Gastroesophageal sphincter (tissue), 4 donors: ENCODE measurements around the gene DRC7. TPM values are rescaled to one million over a fixed set of nuclear protein-coding genes. Genes with fewer than 3 reads are reported as not detected.

Source experiments
- ATAC-seq: fragments of 150-250 bp; one replicate; pipeline ENCODE4 v1.9.1; 2016; ENCODE audit warnings: mild to moderate bottlenecking, moderate library complexity
- H3K27ac ChIP-seq, 4 donors: fragments of 200-600 bp; sonication (generic) in 3 of 4; 1 replicate in 3 of 4; 2 replicates in 1 of 4; pipeline ENCODE4 v1.5.1; 2016 to 2019
- H3K27me3 ChIP-seq: fragments of 200-600 bp; sonication (generic); one replicate; pipeline ENCODE4 v1.5.1; 2019
- H3K36me3 ChIP-seq, 2 donors: fragments of 200-600 bp; sonication (generic); one replicate each; pipeline ENCODE4 v1.5.1; 2019; ENCODE audit warnings: control low read depth in 1 of 2
- H3K4me1 ChIP-seq, 3 donors: fragments of 200-600 bp; sonication (generic); 1 replicate in 2 of 3; 2 replicates in 1 of 3; pipeline ENCODE4 v1.5.1; 2016 to 2019; ENCODE audit warnings: control low read depth in 2 of 3
- H3K4me3 ChIP-seq, 2 donors: fragments of 200-600 bp; sonication (generic); one replicate each; pipeline ENCODE4 v1.5.1; 2019; ENCODE audit warnings: mild to moderate bottlenecking in 1 of 2, moderate library complexity in 1 of 2
- H3K9me3 ChIP-seq, 3 donors: fragments of 200-600 bp; sonication (generic); one replicate each; pipeline ENCODE4 v1.5.1; 2017 to 2019; ENCODE audit warnings: control low read depth in 2 of 3
- CTCF ChIP-seq, 4 experiments: fragments of 200-600 bp in 2 of 4; fragments of 450-650 bp in 2 of 4; sonication (generic) in 1 of 4; IDR thresholded peaks; one replicate each; pipeline ENCODE4 v1.5.1; 2017 to 2019; ENCODE audit warnings: antibody characterized with exemption in 4 of 4, mild to moderate bottlenecking in 2 of 4, moderate library complexity in 2 of 4
- EP300 ChIP-seq: sonication (generic); formaldehyde crosslinking; IDR thresholded peaks from one replicate; pipeline ENCODE4 v1.6.1; 2017; ENCODE audit warnings: antibody characterized with exemption, mild to moderate bottlenecking
- POLR2A ChIP-seq, 2 donors: fragments of 450-650 bp; IDR thresholded peaks; one replicate each; pipeline ENCODE4 v1.6.1; 2017; ENCODE audit warnings: antibody characterized with exemption in 2 of 2, mild to moderate bottlenecking in 2 of 2, moderate library complexity in 1 of 2
- POLR2AphosphoS5 ChIP-seq: sonication (generic); formaldehyde crosslinking; IDR thresholded peaks from one replicate; pipeline ENCODE4 v1.6.1; 2017; ENCODE audit warnings: antibody characterized with exemption
- WGBS, 2 donors: methylation state at CpG; one replicate each; pipeline ENCODE4 v1.1.5; 2018; ENCODE audit warnings: low coverage in 1 of 2; 5-methylcytosine and 5-hydroxymethylcytosine counted together
- total RNA-seq, 4 donors: library from RNA; depleted of rRNA; stranded (reverse); fragments of >200 nt; gene quantifications; one replicate each; pipeline ENCODE4 v1.1.0, GENCODE V29; 2016

The DRC7 gene
- total RNA-seq, 4 donors from 2014 or later: 0.15 TPM; not detected in 3

GRCh38 chr16:57753448-57754353, 59.1 kb downstream of the DRC7 start:
- Histone ChIP-seq H3K4me1 (peaks cover 0 to 11% (median 0%) of the 10 kb centered on the region in 3 donors), H3K27me3 (no peaks in the 10 kb centered on the region), H3K27ac (no peak overlapping the region), H3K36me3 (peaks cover 0 to 80% of the 10 kb centered on the region in 2 donors), H3K9me3 (no peaks in the 10 kb centered on the region), H3K4me3 (no peak overlapping the region)
- no peak for ATAC-seq
- 79 to 100% methylated on average over 1 to 2 of the region's 32 CpGs for WGBS, 2 donors
- no peak for TF ChIP-seq POLR2A (IDR thresholded peaks at IDR 0.05)

GRCh38 chr16:57754354-57755060, 59.9 kb downstream of the DRC7 start:
- Histone ChIP-seq H3K9me3 (no peaks in the 10 kb centered on the region), H3K27ac (no peak overlapping the region), H3K4me1 (peaks cover 0 to 11% (median 0%) of the 10 kb centered on the region in 3 donors), H3K4me3 (no peak overlapping the region), H3K27me3 (no peaks in the 10 kb centered on the region), H3K36me3 (peaks cover 0 to 85% of the 10 kb centered on the region in 2 donors)
- WGBS, 2 donors: 50 to 57% methylated on average over 2 to 4 of the region's 9 CpGs
- TF ChIP-seq EP300: no peak
- TF ChIP-seq POLR2AphosphoS5: no peak
- no peak for TF ChIP-seq POLR2A (IDR thresholded peaks at IDR 0.05)
- no peak for TF ChIP-seq CTCF (IDR thresholded peaks at IDR 0.05)
- no peak for ATAC-seq

- no peaks in the 10 kb centered on the region for H3K27me3 ChIP-seq
- H3K36me3 ChIP-seq: peaks cover 0 to 85% of the 10 kb centered on the region in 2 donors
- ATAC-seq: no peak
- H3K4me3 ChIP-seq: no peak overlapping the region
- 83 to 100% methylated on average over 1 to 3 of the region's 24 CpGs for WGBS, 2 donors
- H3K27ac ChIP-seq: no peak overlapping the region
- TF ChIP-seq POLR2A (IDR thresholded peaks at IDR 0.05): no peak
- no peak for TF ChIP-seq CTCF (IDR thresholded peaks at IDR 0.05)
- no peak for TF ChIP-seq EP300
- TF ChIP-seq POLR2AphosphoS5: no peak
- H3K4me1 ChIP-seq: peaks cover 0 to 11% (median 0%) of the 10 kb centered on the region in 3 donors
- H3K9me3 ChIP-seq: no peaks in the 10 kb centered on the region
Measured at GRCh38 chr16:57755061-57755684, 60.6 kb downstream of the DRC7 start.

GRCh38 chr16:57755726-57756423, 61.3 kb downstream of the DRC7 start:
- no peaks in the 10 kb centered on the region for H3K27me3 ChIP-seq
- H3K4me1 ChIP-seq: peaks cover 0 to 11% (median 0%) of the 10 kb centered on the region in 3 donors
- 70 to 75% methylated on average over 3 to 5 of the region's 18 CpGs for WGBS, 2 donors
- ATAC-seq: no peak
- peaks cover 0 to 86% of the 10 kb centered on the region in 2 donors for H3K36me3 ChIP-seq
- no peaks in the 10 kb centered on the region for H3K9me3 ChIP-seq
- no peak overlapping the region for H3K4me3 ChIP-seq
- H3K27ac ChIP-seq: no peak overlapping the region
- no peak for TF ChIP-seq POLR2A (IDR thresholded peaks at IDR 0.05)
- TF ChIP-seq POLR2AphosphoS5: no peak
- TF ChIP-seq CTCF (IDR thresholded peaks at IDR 0.05): no peak
- no peak for TF ChIP-seq EP300
